ENCODE results near the gene ABCA9. TPM values are rescaled to one million over a fixed set of nuclear protein-coding genes. Genes with fewer than 3 reads are reported as not detected.
"Not testable (repeated sequence)": the region's sequence is repeated elsewhere in the genome, so short reads cannot be mapped to it uniquely, and the experiment has no call there.

The ABCA9 gene
- total RNA-seq, 2 experiments from 2014 or later, result 0.47 TPM; not detected in 1

DNA sequence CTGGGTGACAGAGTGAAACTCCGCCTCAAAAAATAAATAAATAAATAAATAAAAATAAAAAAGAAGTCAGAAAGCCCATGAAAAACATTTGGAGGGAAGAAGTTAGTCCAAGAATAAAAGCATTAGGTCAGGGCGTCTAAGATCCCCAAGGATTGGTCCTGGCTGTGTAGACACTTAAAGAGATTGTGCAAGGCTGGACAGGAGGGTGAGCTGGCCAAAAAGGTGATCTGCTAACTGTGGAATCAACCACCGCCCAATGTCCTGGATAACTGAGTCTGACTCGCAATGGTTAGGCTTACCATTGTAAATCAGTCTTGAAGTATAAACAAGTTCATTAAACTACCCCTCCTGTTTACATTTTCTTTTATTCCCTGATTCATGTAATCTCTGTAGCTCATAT lies 96.8 kb downstream of the ABCA9 start:
- intact Hi-C loops (cut with micrococcal nuclease; ENCODE audit: unreplicated experiment), result no loop called here
- TF ChIP-seq EZH2phosphoT487 (IDR thresholded peaks at IDR 0.05; ENCODE audit: borderline replicate concordance, low read depth, low read length), result no peak
- TF ChIP-seq, protein P1, sequence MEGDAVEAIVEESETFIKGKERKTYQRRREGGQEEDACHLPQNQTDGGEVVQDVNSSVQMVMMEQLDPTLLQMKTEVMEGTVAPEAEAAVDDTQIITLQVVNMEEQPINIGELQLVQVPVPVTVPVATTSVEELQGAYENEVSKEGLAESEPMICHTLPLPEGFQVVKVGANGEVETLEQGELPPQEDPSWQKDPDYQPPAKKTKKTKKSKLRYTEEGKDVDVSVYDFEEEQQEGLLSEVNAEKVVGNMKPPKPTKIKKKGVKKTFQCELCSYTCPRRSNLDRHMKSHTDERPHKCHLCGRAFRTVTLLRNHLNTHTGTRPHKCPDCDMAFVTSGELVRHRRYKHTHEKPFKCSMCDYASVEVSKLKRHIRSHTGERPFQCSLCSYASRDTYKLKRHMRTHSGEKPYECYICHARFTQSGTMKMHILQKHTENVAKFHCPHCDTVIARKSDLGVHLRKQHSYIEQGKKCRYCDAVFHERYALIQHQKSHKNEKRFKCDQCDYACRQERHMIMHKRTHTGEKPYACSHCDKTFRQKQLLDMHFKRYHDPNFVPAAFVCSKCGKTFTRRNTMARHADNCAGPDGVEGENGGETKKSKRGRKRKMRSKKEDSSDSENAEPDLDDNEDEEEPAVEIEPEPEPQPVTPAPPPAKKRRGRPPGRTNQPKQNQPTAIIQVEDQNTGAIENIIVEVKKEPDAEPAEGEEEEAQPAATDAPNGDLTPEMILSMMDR (conservative IDR thresholded peaks at IDR 0.05; ENCODE audit: low read length), result no peak

DNA sequence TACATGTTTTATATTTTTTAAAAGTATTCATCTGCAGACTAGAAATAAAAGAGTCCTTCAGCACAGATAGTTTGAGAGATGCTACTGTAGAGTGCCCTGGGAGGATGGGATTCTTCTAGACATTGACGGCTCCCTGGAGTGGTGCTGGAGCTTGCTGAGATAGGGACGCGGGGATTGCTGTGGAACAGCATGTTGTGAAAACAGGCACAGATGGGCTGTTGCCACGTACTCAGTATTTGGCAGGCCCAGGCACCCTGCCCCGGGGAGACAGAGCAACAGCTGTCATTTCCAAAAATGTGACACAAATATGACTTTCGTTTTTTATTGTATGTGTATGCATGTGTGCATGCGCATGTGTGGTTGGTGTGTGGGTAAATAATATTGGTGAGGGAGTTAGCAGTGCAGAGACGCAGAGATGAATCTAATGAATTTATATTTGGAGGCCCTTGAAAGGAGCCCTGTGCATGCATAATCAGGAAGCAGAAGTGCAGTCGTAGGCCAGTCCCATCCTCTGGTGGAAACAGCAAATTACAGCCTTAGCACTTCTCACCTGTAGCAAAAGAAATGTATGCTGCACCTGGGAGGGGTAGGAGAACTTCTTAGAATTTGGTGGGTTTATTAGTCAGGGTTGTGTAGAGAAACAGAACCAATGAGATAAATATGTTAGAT lies 99.4 kb downstream of the ABCA9 start:
- no peak overlapping the region for H2AFZ ChIP-seq (ENCODE audit: low read length)
- H3K27ac ChIP-seq (ENCODE audit: low read depth, low read length, poor library complexity, severe bottlenecking), result no peak overlapping the region
- no peaks in the 10 kb centered on the region for H3K36me3 ChIP-seq (ENCODE audit: insufficient read depth, low read length)
- no peaks in the 10 kb centered on the region for H4K20me1 ChIP-seq (ENCODE audit: insufficient read depth, low read length)
- H3K4me1 ChIP-seq (ENCODE audit: insufficient read depth, low read length, poor library complexity, severe bottlenecking), result no peaks in the 10 kb centered on the region
- ChIA-PET CTCF (ENCODE audit: unreplicated experiment) (no interaction called here), POLR2A (no interaction called here)
- TF ChIP-seq, protein P1 (conservative IDR thresholded peaks at IDR 0.05; ENCODE audit: low read length), result no peak
- no peak for TF ChIP-seq EZH2phosphoT487 (IDR thresholded peaks at IDR 0.05; ENCODE audit: borderline replicate concordance, low read depth, low read length)
- no TSS peak for BruUV-seq (replicated peaks)
- no peaks in the 10 kb centered on the region for H3K9me3 ChIP-seq (ENCODE audit: low read length)
- no peak overlapping the region for H3K4me3 ChIP-seq (ENCODE audit: low read depth, low read length, poor library complexity, severe bottlenecking)
- no peaks in the 10 kb centered on the region for H3K79me2 ChIP-seq (ENCODE audit: insufficient read depth, low read depth, low read length)
- no peak for DNase-seq (ENCODE audit: low spot score)
- intact Hi-C loops (cut with micrococcal nuclease; ENCODE audit: unreplicated experiment), result no loop called here
- H3K4me2 ChIP-seq (ENCODE audit: low read length), result no peak overlapping the region
- H3K9me2 ChIP-seq (ENCODE audit: insufficient read depth, low read length), result no peaks in the 10 kb centered on the region

More for the DNA sequence above, 96.8 kb downstream of the ABCA9 start:
- H3K79me2 ChIP-seq (ENCODE audit: insufficient read depth, low read depth, low read length), result no peaks in the 10 kb centered on the region
- H3K4me3 ChIP-seq (ENCODE audit: low read depth, low read length, poor library complexity, severe bottlenecking), result no peak overlapping the region
- no peak overlapping the region for H3K27ac ChIP-seq (ENCODE audit: low read depth, low read length, poor library complexity, severe bottlenecking)
- no peaks in the 10 kb centered on the region for H3K36me3 ChIP-seq (ENCODE audit: insufficient read depth, low read length)
- H3K9me3 ChIP-seq (ENCODE audit: low read length), result no peaks in the 10 kb centered on the region
- H2AFZ ChIP-seq (ENCODE audit: low read length), result no peak overlapping the region
- CTCF ChIA-PET (ENCODE audit: unreplicated experiment), result no interaction called here
- no TSS peak for BruUV-seq (replicated peaks)
- H3K4me2 ChIP-seq (ENCODE audit: low read length), result no peak overlapping the region
- H4K20me1 ChIP-seq (ENCODE audit: insufficient read depth, low read length), result no peaks in the 10 kb centered on the region
- no peaks in the 10 kb centered on the region for H3K4me1 ChIP-seq (ENCODE audit: insufficient read depth, low read length, poor library complexity, severe bottlenecking)
- H3K9me2 ChIP-seq (ENCODE audit: insufficient read depth, low read length), result no peaks in the 10 kb centered on the region
- DNase-seq (ENCODE audit: low spot score), result no peak
- POLR2A ChIA-PET, result interaction anchor here (0.9 kb wide), 1 partner anchor 1803 kb away, joined by 3 read pairs; no protein-coding TSS in a partner anchor

DNA sequence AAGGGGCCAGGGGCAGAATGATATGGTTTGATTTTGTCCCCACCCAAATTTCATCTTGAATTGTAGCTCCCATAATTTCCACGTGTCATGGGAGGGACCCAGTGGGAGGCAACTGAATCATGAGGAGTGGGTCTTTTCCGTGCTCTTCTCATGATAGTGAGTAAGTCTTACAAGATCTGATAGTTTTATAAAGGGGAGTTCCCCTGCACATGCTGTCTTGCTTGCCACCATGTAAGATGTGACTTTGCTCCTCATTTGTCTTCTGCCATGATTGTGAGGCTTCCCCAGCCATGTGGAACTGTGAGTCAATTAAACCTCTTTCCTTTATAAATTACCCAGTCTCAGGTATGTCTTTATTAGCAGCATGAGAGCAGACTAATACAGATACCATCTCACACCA lies 101.6 kb downstream of the ABCA9 start:
- H3K4me1 ChIP-seq (ENCODE audit: insufficient read depth, low read length, poor library complexity, severe bottlenecking); H2AFZ ChIP-seq (ENCODE audit: low read length); H3K4me3 ChIP-seq (ENCODE audit: low read depth, low read length, poor library complexity, severe bottlenecking); H3K4me2 ChIP-seq (ENCODE audit: low read length); intact Hi-C loops (cut with micrococcal nuclease; ENCODE audit: unreplicated experiment); H3K9me3 ChIP-seq (ENCODE audit: low read length); H4K20me1 ChIP-seq (ENCODE audit: insufficient read depth, low read length); H3K36me3 ChIP-seq (ENCODE audit: insufficient read depth, low read length); H3K9me2 ChIP-seq (ENCODE audit: insufficient read depth, low read length); H3K27ac ChIP-seq (ENCODE audit: low read depth, low read length, poor library complexity, severe bottlenecking); POLR2A ChIA-PET; BruUV-seq (replicated peaks); H3K79me2 ChIP-seq (ENCODE audit: insufficient read depth, low read depth, low read length); CTCF ChIA-PET (ENCODE audit: unreplicated experiment); DNase-seq (ENCODE audit: low spot score): not testable (repeated sequence)
